A172 (cell line): ENCODE measurements around the gene B4GALT6. TPM values are rescaled to one million over a fixed set of nuclear protein-coding genes. Genes with fewer than 3 reads are reported as not detected.

Experiments
- DNase-seq: peaks from one replicate; pipeline ENCODE4 v3.0.0-alpha.2; 2015; ENCODE audit warnings: low spot score
- total RNA-seq: library from RNA; depleted of rRNA; stranded (reverse); fragments of >200 nt; shearing (Covaris generic); gene quantifications from 2 replicates; pipeline ENCODE4 v1.2.3, GENCODE V29; 2014

The B4GALT6 gene
- total RNA-seq, 1 experiment from 2014 or later = 17.5 TPM

DNA sequence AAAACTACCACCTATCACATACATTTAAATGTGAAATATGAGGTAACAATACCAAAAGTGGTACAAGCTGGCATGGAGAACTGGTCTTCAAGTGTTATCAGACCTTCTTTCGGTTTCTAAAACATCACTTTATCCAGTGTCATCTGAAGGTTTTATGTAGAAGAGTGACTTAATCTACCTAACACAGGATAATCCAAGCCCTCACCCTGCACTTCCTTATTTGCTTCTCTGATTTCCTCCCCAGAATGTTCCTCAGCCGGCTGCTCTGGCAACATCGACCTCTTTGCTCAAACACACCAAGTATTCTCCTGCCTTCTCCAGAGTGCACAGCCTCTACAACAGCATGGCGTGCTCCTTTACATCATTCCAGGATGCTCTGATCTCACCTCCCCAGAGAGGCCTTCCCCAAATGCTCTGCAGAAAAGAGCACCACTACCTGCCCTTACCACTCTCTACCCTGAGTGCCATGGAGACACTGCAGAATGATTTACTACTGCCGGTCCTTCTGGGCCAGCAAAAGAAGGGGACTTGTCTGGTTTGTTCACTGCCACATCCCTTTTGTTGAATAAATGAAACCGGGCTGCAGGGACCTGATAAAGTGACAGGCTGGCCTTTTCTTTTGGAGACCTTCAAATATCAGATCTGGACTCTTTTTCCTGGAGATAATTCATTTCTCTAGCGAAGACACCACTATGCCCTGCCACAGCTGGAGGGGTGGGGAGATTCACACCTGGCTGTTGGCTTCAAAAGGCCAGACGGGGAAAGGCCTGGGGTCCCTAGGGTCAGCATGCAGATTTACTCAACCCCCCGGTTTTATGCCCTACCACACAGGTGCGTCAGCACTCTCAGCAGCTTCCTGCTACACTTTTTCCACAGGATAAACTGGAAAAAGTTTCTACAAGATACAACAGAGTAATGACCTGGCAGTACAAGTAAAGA is 50.7 kb downstream of the B4GALT6 start:
- DNase-seq = no peak

DNA sequence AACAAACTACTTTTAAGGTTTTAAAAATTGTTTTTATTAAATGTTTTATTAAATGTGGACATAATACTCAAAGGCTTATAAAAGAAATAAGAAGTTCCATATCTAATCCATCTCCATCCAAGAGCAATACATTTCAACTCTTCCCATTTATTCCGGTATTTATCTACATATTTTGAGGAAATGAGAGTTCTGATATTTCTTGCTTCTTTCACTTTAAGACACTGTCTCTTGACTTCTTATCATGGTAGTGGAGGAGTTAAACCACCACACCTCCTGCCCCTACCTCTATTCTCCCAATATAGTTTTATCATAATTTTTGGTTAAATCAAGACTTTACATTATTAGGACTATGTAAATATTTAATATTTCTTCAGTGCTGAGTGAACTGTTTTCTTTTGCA is 52.0 kb downstream of the B4GALT6 start:
- DNase-seq = no peak

DNA sequence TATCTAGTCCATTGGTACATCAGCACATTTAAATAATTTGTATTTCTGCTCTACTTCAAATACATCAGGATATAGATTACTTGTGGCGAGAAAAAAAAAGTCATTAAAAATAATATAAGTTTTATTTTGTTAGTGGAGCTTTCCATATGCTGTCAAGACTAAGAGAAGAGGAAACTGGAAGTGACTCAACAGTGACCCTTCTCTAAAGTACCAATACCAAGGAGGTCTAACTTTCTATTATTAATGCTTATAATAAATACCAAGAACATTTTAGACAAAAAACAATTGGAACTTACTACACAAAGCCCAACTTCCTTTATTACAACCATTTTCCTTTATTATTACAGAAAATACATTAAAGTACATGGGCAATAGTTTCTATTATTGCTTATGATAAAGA is 52.9 kb downstream of the B4GALT6 start:
- no peak for DNase-seq

DNA sequence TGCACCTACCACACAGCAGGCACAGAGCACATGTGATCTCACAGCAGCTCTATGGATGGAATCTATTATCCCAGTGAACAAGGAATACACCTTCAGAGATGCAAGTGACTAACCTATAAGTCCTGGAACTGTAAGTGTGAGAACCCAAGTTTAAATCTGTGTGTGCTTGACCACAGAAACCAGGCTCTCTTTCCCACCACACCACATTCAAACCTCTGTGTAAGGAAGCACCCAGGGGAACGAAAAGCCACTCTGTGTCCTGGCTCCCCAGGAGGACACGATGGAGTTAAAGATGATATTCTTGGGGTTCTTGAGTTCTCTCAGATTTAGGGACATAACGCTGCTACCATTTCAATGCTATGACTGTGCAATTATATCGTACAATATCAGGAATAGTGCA is 53.8 kb downstream of the B4GALT6 start:
- DNase-seq = no peak

DNA sequence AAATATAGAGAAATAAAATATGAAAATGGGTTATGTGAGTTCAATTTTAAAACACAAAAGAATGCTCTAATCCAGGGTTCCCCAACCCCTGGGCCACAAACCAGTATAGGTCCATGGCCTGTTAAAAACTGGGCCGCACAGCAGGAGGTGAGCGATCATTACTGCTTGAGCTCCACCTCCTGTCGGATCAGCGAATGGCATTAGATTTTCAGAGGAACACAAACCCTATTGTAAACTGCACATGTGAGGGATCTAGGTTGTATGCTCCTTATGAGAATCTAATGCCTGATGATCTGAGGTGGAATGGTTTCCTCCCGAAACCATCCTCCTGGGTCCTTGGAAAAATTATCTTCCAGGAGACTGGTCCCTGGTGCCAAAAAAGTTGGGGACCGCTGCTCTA is 58.0 kb downstream of the B4GALT6 start:
- DNase-seq = no peak

DNA sequence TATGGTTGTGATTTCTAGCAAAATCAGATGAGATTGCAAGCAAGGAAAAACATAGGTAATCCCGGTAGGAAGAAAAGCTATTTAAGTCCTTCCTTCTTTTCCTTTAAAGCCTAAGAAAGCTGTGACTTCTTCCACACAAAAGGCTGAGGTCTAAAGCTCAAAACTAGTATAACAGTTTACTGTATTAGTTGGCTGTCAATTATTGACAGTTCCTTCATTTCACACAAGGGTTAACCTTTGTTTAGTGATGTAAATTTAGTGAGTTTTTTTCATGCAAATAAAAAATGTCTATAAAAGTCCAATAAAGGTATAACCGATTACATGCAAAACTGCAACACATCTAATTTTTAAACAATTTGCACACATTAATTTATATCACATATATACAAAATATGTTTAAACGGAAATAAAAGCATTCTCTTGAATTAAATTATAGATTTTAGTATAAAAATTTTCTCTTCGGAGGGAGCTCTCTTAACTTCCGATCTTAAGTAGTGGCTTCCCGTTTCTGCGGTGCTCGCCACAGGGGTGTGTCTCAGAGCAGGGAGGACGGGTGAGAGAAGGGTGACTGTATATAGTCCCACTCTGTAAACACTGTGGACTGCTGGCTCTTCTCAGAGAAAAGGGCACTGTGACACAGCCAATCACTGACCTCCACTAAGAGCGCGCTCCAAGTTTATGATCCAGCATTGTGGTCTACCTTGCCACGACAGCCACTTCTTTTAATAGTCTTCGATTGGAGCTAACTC is 59.3 kb downstream of the B4GALT6 start:
- no peak for DNase-seq

DNA sequence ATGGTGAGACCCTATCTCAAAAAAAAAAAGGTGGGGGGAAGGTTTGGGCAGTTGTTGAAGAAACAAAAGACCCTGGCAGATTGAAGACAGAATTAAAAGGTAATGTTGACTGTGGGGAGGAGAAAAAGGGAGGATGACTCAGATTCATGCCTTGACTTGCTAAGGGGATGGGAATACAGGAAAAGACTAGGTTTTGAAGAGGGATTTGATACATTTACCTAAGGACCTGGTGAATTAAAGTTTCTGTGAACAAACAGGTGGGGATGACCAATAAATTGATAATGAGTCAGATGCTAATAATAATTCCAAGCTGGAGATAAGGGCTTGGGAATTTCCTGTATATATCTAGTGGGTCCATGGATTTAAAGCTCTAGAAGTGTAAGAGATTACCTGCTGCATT is 65.1 kb downstream of the B4GALT6 start:
- no peak for DNase-seq

DNA sequence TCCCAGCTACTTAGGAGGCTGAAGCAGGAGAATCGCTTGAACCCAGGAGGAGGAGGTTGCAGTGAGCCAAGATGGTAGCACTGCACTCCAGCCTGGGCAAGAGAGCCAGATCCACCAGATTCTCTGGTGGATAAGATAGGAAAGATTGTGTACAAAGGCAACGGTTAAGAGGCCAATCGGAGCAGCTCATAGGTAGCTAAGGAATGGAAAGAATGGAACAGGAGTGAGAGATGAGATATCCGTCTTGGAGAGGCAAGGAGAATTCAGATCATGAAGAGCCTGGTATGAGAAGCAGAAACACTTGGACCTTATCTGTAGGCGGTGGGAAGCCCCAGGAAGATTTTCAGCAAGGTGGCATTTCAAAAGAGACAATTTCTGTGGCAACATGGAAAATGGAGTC is 65.6 kb downstream of the B4GALT6 start:
- DNase-seq = no peak

DNA sequence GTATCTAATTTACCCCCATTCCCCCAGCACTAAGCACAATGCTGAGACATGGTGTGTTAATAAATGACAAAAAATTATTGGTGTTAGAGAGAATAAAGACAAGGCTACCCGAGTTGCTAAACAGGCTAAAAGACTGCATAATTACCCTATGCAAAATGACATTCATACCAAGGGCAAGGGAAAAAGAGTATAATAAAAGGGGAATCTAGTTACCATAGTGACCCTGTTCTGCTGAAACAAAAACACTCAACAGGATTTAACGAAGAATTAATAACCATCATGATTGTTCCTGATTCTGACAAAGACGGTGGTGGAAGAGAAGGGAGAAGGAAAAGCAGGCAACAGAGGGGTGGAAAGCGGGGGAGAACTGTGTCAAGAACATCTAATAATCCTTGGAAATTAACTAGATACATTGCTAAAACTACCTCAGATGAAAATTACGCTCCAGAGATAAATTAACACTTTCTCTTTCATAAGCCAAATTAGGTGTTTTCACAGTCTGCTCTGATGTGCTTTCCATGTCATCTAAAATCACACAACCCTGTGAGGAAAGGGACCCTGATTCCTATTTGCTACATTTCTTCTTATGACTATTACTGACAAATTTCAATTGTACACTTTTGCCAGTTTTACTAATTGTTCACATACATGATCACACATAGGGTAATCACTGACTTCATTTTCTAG is 67.2 kb downstream of the B4GALT6 start:
- no peak for DNase-seq

DNA sequence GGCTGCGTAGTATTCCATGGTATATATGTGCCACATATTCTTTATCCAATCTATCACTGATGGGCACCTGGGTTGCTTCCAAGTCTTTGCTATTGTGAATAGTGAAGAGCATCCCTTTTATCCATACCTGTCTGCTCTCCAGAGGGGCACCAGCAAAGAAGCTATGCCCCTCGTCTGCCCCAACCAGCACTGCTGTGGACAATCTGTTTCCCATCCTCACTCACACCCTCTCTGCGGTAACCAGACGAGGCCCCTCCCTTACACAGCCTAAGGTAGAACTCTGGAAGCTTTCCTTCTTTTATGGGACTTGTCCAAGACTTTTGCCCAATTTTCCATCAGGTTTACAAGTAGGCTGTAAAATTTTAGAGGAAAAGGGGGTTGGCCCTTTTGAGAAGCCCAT is 67.8 kb downstream of the B4GALT6 start:
- DNase-seq = no peak

DNA sequence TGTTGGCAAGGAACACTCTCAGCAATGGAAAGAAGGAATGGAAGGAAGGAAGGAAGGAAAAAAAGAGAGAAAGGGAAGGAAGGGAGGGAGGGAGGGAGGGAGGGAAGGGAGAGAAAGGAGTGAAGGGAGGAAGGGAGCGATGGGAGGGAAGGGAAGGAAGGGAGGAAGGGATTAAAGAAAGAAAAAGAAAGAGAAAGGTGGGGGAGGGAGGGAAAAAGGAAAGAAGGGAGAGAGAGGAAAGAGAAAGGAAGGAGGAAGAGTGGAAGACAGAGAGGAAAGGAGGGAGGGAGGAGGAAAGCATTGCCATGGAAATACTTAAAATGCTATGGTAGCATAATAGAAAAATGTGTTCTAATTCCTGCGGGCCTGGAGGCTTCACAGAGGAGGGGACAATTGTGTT is 70.3 kb downstream of the B4GALT6 start:
- no peak for DNase-seq

DNA sequence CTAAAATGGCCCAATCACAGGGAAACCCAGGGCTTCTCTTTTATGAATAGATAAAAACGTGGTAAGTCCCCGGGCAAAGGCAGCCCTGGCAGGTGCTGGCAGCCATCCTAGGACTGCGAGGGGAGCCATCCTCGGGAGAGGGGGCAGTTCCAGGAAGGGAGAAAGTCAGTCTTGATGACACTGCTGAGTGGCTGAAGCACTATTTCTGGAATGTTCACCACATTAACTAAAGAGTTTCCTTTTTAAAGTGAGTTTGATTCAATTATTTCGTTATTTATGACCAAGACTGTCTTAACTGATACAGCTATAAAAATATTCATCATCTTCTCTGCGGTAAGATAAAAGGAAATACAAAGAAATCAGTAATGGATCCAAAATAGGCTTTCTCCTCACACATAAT is 72.3 kb downstream of the B4GALT6 start:
- DNase-seq = peak; percentile 68

DNA sequence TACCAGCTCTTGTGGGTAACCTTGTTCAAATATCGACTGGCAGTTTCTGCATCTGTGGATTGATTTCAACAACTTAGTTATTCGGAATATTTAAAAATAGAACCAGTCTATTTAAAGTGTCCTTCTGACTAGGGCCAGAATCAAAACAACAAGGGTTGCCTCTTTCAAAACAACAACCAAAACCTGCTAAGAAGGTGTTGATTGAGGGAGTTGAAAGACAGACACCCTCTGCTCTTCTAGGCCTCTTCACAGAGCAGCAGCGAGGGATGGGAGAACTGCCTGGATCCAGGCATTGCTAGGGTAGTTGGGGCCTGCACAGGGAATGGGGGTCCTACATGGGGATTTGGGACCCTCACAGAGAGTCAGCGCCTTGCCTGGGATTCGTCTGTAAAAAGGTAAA is 72.9 kb downstream of the B4GALT6 start:
- no peak for DNase-seq

DNA sequence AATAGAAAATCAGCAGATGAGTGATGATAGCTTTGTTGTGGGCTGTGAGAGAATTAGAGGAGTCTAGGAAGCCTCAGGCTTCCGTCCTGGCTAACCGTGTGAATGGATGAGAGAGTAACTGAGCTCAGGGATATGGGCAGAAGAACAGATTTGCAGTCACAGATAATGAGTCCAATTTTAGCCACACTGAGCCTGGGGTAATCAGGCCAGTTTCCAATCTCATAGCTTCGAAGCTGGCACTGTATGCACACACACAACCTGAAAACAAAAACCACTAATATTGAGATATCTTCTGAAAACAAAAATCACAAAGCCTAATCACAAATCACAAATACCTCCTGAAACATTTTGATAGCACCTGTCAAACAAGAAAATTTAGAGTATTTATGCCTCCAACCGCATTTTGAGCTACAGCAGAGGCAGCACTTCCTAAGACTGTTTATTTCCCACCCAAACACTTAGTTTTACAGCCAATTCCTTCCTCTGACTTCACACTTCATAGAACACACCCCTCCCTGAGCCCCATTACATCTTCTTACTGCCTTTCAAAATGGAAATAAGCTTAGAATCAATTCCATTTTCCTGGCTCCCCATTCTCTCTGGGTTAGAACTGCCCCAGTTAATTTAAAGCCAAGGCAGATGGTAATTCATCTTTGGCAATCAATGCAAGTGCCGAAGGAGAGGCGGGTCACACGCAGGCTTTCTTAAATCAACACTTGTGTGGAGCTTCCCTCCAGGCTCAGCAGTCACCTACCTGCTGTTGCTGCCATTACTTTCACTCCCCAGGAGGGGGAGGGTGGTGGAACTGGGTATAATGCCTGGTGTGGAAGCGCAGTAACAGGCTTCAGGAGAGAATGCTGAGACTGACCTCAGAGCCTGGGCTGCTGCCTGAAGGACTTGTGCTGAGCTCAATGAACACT is 73.8 kb downstream of the B4GALT6 start:
- no peak for DNase-seq

DNA sequence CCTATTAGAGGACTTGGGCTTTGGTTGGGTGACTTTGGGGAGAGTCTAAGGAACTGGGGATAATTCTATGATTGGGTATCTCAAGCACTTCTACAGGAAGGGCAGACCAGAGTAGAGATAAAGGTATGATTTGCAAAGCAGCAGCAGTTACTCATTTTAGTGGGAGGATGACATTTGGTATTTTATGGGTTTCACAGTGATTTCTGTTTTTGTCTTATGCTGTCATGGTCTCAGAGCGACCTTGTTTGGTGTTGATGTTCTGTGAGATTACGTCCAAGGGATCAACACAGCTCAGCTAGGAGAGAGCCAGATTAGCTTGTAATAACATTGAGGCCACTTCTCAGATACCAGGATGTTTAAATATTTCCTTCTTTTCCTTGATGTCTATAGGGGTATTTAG is 74.5 kb downstream of the B4GALT6 start:
- DNase-seq = no peak

DNA sequence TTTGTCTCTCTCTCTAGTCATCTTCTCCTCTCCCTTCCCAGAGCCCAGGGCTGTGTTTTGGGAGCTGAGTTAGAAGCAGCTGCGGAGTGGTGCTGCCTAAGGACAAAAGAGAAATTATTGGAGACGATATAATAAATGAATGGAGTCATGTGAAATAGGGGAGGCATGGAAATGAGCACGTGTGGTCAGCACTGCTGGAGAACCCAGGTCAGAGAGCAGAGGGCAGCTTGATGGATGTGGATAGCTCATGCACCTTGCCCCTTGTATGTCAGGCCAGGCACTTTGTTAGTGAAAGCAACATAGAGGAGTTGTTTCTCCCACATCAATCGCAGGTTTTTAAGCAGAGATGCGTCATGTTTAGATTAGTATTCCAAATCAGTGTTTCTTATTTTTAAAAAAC is 77.0 kb downstream of the B4GALT6 start:
- no peak for DNase-seq

DNA sequence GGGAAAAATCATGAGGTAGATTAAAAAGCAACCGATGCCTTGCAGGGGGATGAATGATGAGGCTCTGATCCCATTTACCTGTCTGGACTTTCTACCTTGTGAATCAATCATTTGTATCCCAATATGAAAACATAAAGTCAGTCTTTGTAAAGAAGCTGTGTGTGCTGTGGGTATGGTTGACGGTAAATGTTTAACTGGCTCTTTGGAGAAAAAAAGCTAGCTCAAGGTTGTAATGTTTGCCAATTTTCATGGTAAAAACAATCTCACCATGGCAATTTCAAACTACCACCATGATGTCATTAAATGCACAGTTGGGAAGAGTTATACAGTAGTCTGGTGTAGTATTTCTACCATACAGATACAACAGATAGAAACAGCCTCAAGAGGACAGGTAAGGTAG is 78.1 kb downstream of the B4GALT6 start:
- no peak for DNase-seq

DNA sequence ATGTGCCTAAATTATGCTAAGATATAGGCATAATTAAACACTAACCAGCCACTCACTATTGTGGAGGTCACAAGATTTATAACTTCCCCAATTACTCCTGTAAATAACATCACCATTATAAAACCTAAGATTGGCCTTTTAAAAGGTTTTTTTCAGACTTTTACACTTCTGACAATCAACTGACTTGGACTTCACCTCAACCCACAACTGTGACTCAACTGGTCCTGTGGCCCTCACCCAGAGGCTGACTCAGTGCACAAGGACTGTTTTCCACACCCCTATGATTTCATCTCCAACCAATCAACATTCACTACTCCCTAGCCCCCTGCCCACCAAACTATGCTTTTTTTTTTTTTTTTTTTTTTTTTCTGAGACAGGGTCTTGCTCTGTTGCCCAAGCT is 81.1 kb downstream of the B4GALT6 start:
- DNase-seq = peak; percentile 50

DNA sequence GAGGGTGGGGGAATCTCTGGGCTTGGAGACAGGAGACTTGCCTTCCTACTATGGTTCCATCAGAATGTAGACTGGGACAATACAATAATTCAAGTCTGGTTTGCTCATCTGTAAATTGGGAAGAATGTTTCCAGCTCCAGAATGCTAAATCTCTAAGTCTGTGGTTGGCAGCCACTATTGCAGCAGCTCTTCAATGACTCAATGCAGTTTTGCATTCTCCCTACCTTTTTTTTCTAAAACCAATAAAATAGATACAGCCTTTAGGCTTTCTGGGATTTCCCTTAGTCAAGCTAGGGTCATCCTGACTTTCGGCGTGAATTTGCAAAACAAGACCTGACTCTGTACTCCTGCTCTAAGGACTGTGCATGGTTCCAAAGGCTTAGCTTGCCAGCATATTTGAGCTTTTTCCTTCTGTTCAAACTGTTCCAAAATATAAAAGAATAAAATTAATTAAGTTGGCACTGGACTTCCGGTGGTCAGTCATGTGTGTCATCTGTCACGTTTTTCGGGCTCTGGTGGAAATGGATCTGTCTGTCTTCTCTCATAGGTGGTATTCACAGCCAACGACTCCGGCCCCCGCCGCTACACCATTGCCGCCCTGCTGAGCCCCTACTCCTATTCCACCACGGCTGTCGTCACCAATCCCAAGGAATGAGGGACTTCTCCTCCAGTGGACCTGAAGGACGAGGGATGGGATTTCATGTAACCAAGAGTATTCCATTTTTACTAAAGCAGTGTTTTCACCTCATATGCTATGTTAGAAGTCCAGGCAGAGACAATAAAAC is 86.2 kb downstream of the B4GALT6 start:
- no peak for DNase-seq

DNA sequence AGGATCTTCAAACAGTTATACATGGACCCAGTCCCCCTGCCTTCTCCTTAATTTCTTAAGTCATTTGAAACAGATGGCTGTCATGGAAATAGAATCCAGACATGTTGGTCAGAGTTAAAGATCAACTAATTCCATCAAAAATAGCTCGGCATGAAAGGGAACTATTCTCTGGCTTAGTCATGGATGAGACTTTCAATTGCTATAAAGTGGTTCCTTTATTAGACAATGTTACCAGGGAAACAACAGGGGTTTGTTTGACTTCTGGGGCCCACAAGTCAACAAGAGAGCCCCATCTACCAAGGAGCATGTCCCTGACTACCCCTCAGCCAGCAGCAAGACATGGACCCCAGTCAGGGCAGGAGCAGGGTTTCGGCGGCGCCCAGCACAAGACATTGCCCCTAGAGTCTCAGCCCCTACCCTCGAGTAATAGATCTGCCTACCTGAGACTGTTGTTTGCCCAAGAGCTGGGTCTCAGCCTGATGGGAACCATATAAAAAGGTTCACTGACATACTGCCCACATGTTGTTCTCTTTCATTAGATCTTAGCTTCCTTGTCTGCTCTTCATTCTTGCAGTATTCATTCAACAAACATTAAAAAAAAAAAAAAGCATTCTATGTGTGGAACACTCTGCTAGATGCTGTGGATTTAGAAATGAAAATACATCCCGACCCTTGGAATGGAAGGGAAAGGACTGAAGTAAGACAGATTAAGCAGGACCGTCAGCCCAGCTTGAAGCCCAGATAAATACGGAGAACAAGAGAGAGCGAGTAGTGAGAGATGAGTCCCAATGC is 88.1 kb downstream of the B4GALT6 start:
- DNase-seq = no peak
